Type B pancreatic cell (in vitro differentiated cells): ENCODE results near the gene SETD3. TPM values are rescaled to one million over a fixed set of nuclear protein-coding genes. Genes with fewer than 3 reads are reported as not detected.

ENCODE experiments used
- DNase-seq: peaks from one replicate; pipeline ENCODE4 v3.0.0; 2021; ENCODE audit warnings: mixed read lengths; ENCODE audit not compliant: unreplicated experiment; ENCODE audit errors: extremely low spot score
- H3K27ac Mint-ChIP-seq: 2 replicates; pipeline ENCODE4 v1.8.0; 2021; ENCODE audit warnings: mild to moderate bottlenecking, mixed read lengths
- H3K27me3 Mint-ChIP-seq: 2 replicates; pipeline ENCODE4 v1.8.0; 2021; ENCODE audit warnings: mixed read lengths
- H3K36me3 Mint-ChIP-seq: 2 replicates; pipeline ENCODE4 v1.8.0; 2021; ENCODE audit warnings: mixed read lengths
- H3K4me1 Mint-ChIP-seq: one replicate; pipeline ENCODE4 v1.8.0; 2021; ENCODE audit warnings: mixed read lengths; ENCODE audit not compliant: unreplicated experiment
- H3K4me3 Mint-ChIP-seq: 2 replicates; pipeline ENCODE4 v1.8.0; 2021; ENCODE audit warnings: mild to moderate bottlenecking, mixed read lengths
- H3K9me3 Mint-ChIP-seq: 2 replicates; pipeline ENCODE4 v1.8.0; 2021; ENCODE audit warnings: mixed read lengths
- total RNA-seq: library from RNA; stranded (reverse); gene quantifications from 2 replicates; pipeline ENCODE4 v1.2.1, GENCODE V29; 2021; ENCODE audit warnings: low replicate concordance
- TF ChIP-seq, protein P1 (sequence below): fragments of 200-600 bp; sonication (generic); conservative IDR thresholded peaks from 2 replicates; pipeline ENCODE4 v1.5.0; 2021; ENCODE audit warnings: antibody characterized with exemption, mild to moderate bottlenecking

Gene SETD3
- total RNA-seq, 1 donor from 2014 or later, result 50.2 TPM

DNA sequence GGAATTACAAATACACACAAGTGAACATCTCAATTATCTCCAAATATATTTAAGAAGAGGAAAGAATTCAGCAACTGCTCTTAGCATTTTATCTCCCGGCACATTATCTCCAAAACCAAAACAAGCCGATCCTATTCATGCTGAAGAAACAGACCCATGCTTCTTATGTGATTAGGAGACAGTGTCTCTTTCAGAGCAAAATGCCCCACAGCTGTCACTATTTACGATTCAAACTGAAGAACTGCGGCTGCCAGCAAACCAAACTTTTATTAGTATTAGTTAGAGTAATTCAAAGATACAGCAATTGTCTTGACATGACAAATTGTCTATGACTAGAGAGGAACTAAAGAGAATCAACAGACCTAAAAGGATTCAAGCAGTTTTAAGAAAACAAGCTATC, 79.4 kb downstream of the SETD3 start:
- no peaks in the 10 kb centered on the region for H3K9me3 Mint-ChIP-seq
- peaks cover 16% of the 10 kb centered on the region for H3K4me1 Mint-ChIP-seq
- peaks cover 29% of the 10 kb centered on the region for H3K36me3 Mint-ChIP-seq
- no peak overlapping the region for H3K27ac Mint-ChIP-seq
- no peaks in the 10 kb centered on the region for H3K27me3 Mint-ChIP-seq
- no peak overlapping the region for H3K4me3 Mint-ChIP-seq
- TF ChIP-seq, protein P1, sequence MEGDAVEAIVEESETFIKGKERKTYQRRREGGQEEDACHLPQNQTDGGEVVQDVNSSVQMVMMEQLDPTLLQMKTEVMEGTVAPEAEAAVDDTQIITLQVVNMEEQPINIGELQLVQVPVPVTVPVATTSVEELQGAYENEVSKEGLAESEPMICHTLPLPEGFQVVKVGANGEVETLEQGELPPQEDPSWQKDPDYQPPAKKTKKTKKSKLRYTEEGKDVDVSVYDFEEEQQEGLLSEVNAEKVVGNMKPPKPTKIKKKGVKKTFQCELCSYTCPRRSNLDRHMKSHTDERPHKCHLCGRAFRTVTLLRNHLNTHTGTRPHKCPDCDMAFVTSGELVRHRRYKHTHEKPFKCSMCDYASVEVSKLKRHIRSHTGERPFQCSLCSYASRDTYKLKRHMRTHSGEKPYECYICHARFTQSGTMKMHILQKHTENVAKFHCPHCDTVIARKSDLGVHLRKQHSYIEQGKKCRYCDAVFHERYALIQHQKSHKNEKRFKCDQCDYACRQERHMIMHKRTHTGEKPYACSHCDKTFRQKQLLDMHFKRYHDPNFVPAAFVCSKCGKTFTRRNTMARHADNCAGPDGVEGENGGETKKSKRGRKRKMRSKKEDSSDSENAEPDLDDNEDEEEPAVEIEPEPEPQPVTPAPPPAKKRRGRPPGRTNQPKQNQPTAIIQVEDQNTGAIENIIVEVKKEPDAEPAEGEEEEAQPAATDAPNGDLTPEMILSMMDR, result no peak
- no peak for DNase-seq

DNA sequence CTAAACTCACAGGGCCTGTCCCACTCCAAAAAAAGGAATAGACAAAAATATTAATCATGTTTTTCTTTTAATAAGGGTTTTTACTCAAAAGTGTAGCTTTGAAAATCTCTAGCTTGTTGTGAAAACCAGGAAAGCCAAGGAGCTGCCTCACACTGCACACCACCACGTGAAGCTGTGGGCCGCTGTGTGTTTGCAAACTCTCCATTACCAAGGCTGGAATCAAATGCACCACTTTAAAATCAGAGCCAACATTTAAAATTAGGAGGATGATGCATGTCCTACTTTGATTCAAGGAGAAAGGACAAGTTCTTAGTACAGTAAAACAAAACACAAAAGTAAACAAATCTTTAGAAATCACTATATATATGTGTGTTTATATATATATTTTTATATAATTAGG, 83.0 kb downstream of the SETD3 start:
- Mint-ChIP-seq H3K27me3 (no peaks in the 10 kb centered on the region), H3K9me3 (no peaks in the 10 kb centered on the region), H3K4me1 (peaks cover 20% of the 10 kb centered on the region), H3K27ac (no peak overlapping the region), H3K4me3 (no peak overlapping the region), H3K36me3 (peaks cover 25% of the 10 kb centered on the region)
- no peak for DNase-seq
- TF ChIP-seq, protein P1, result no peak

DNA sequence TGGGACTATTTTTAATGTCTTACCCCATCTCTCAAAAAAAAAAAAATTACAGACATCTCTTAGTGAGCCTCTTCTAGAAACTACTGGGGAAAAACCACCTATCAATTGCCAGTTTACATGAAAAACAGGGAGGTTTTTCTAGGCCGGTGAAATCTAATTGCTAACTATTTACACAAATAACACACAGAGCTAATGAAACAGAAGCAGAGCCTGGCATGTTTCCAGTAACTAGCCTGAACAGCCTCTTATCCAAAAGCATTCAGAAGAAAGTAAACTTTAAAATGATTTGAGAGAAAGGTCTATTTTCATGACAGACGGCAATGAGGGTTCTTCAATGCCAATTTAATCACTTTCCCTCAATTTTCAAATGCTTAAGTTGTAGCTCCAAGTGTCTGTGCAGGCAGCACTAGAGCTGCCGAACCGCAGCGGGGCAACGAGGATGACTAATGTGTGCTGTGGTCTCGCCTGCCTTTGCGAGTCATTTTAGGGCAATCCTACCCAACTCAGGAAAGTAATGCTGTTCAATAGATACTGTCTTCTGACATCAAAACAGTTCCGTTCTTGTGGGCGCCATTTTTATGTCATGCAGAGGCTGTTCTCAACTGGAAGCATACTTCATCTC, 84.6 kb downstream of the SETD3 start:
- Mint-ChIP-seq H3K27ac (peak overlapping the region; percentile 18), H3K36me3 (peaks cover 21% of the 10 kb centered on the region), H3K27me3 (no peaks in the 10 kb centered on the region)

DNA sequence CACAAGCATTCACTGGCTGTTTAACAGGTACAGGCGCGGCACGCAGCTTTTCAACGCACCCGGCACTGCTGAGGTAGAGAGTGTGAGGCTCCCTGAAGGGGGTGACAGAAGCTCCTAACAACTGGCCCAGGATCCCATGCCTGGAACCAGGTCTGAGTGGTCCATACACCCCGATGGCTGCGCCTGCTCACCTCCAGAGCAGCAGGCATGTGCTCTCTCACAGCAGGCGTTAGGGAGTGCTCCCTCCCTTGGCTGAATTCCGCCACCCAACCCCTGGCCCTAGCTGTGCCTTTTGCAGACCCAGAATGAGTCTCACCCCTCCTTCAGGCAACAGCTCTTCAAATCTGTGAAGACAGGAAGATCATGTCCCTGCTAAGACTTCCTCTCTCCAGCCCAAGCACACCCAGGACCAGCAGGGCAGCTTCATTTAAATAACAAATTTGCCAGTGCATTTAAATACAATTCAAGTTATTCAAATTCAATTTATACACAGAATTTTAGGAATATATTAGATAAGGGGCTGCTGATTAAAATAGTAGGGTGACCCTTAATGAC, 86.0 kb downstream of the SETD3 start:
- TF ChIP-seq, protein P1, result no peak
- Mint-ChIP-seq H3K27me3 (no peaks in the 10 kb centered on the region), H3K4me1 (peaks cover 9% of the 10 kb centered on the region), H3K9me3 (no peaks in the 10 kb centered on the region), H3K36me3 (peaks cover 13% of the 10 kb centered on the region), H3K27ac (no peak overlapping the region), H3K4me3 (no peak overlapping the region)
- no peak for DNase-seq

More for the DNA sequence above, 84.6 kb downstream of the SETD3 start:
- TF ChIP-seq, protein P1, result no peak
- peaks cover 6% of the 10 kb centered on the region for H3K4me1 Mint-ChIP-seq
- H3K9me3 Mint-ChIP-seq, result no peaks in the 10 kb centered on the region
- no peak for DNase-seq
- H3K4me3 Mint-ChIP-seq, result no peak overlapping the region

DNA sequence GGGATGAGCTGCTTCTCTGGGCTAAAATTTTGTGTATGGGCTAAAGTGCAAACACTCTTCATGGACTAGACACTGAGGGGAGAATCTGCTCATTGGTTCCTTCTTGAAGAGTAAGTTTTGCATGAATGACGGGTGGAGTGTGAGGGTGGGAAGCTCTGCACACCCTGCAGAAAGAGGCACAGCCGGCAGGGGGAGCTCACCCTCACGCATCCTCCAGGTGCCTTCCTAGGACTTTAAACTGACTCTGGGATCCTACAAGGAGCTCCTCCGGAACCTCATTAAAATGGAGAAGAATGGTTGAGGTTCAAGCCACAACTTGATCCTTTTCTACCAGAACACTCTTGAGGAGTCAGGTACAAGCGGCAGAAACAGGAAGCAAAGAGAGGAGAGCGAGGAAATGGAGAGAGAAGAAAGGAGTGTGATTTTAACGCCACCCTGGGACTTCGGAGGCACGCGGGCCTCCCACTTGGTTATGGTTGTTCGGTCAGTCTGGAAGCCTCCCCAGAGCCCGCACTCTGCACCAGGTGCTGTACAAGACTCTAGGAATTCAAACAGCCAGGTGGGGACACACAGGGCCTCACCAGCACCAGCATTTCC, 87.5 kb downstream of the SETD3 start:
- H3K9me3 Mint-ChIP-seq, result no peaks in the 10 kb centered on the region
- peaks cover 11% of the 10 kb centered on the region for H3K4me1 Mint-ChIP-seq
- DNase-seq, result no peak
- TF ChIP-seq, protein P1, result peak; percentile 83
- H3K27me3 Mint-ChIP-seq, result no peaks in the 10 kb centered on the region
- no peak overlapping the region for H3K4me3 Mint-ChIP-seq
- H3K36me3 Mint-ChIP-seq, result peaks cover 1% of the 10 kb centered on the region
- no peak overlapping the region for H3K27ac Mint-ChIP-seq
